Measurements from ENCODE around the gene THRB. TPM values are rescaled to one million over a fixed set of nuclear protein-coding genes. Genes with fewer than 3 reads are reported as not detected.

THRB gene
- total RNA-seq, 1 experiment from 2014 or later: not detected

GRCh38 chr3:24520101-24520495, 25.4 kb upstream of the THRB start:
- Histone ChIP-seq H3K79me2 (ENCODE audit: low read length) (no peaks in the 10 kb centered on the region), H2AFZ (ENCODE audit: low read length) (no peak overlapping the region), H3K27ac (ENCODE audit: low read length) (no peak overlapping the region), H3K4me3 (ENCODE audit: low read length) (no peak overlapping the region), H4K20me1 (ENCODE audit: insufficient read depth, low read depth, low read length) (no peaks in the 10 kb centered on the region), H3K27me3 (ENCODE audit: low read length) (no peaks in the 10 kb centered on the region), H3K9me3 (ENCODE audit: low read length) (no peaks in the 10 kb centered on the region), H3K4me2 (ENCODE audit: low read depth, low read length, poor library complexity, severe bottlenecking) (no peak overlapping the region), H3K36me3 (ENCODE audit: insufficient read depth, low read length) (no peaks in the 10 kb centered on the region), H3K9me2 (replicated peaks; ENCODE audit: insufficient read depth, low read length) (no peaks in the 10 kb centered on the region), H3K9ac (ENCODE audit: low read length) (no peak overlapping the region), H3K4me1 (ENCODE audit: low read length) (no peaks in the 10 kb centered on the region)
- no peak for DNase-seq

- Histone ChIP-seq H3K79me2 (ENCODE audit: low read length) (no peaks in the 10 kb centered on the region), H3K27ac (ENCODE audit: low read length) (no peak overlapping the region), H3K9me3 (ENCODE audit: low read length) (no peaks in the 10 kb centered on the region), H4K20me1 (ENCODE audit: insufficient read depth, low read depth, low read length) (no peaks in the 10 kb centered on the region), H2AFZ (ENCODE audit: low read length) (no peak overlapping the region), H3K9me2 (replicated peaks; ENCODE audit: insufficient read depth, low read length) (no peaks in the 10 kb centered on the region), H3K4me1 (ENCODE audit: low read length) (no peaks in the 10 kb centered on the region), H3K9ac (ENCODE audit: low read length) (no peak overlapping the region), H3K36me3 (ENCODE audit: insufficient read depth, low read length) (no peaks in the 10 kb centered on the region), H3K4me2 (ENCODE audit: low read depth, low read length, poor library complexity, severe bottlenecking) (no peak overlapping the region), H3K4me3 (ENCODE audit: low read length) (no peak overlapping the region), H3K27me3 (ENCODE audit: low read length) (no peaks in the 10 kb centered on the region)
- DNase-seq: no peak
Measured at GRCh38 chr3:24519368-24520100, 24.9 kb upstream of the THRB start.

- Histone ChIP-seq H3K4me3 (ENCODE audit: low read length) (no peak overlapping the region), H3K4me2 (ENCODE audit: low read depth, low read length, poor library complexity, severe bottlenecking) (no peak overlapping the region), H4K20me1 (ENCODE audit: insufficient read depth, low read depth, low read length) (no peaks in the 10 kb centered on the region), H3K27me3 (ENCODE audit: low read length) (no peaks in the 10 kb centered on the region), H2AFZ (ENCODE audit: low read length) (no peak overlapping the region), H3K36me3 (ENCODE audit: insufficient read depth, low read length) (no peaks in the 10 kb centered on the region), H3K27ac (ENCODE audit: low read length) (no peak overlapping the region), H3K9me2 (replicated peaks; ENCODE audit: insufficient read depth, low read length) (no peaks in the 10 kb centered on the region), H3K9me3 (ENCODE audit: low read length) (no peaks in the 10 kb centered on the region), H3K9ac (ENCODE audit: low read length) (no peak overlapping the region), H3K79me2 (ENCODE audit: low read length) (no peaks in the 10 kb centered on the region), H3K4me1 (ENCODE audit: low read length) (no peaks in the 10 kb centered on the region)
- no peak for DNase-seq
Measured at GRCh38 chr3:24518990-24519367, 24.3 kb upstream of the THRB start.

- Histone ChIP-seq H3K79me2 (ENCODE audit: low read length) (no peaks in the 10 kb centered on the region), H3K9me2 (replicated peaks; ENCODE audit: insufficient read depth, low read length) (no peaks in the 10 kb centered on the region), H3K4me1 (ENCODE audit: low read length) (no peaks in the 10 kb centered on the region), H4K20me1 (ENCODE audit: insufficient read depth, low read depth, low read length) (no peaks in the 10 kb centered on the region), H2AFZ (ENCODE audit: low read length) (no peak overlapping the region), H3K9me3 (ENCODE audit: low read length) (no peaks in the 10 kb centered on the region), H3K27me3 (ENCODE audit: low read length) (no peaks in the 10 kb centered on the region), H3K4me3 (ENCODE audit: low read length) (no peak overlapping the region), H3K36me3 (ENCODE audit: insufficient read depth, low read length) (no peaks in the 10 kb centered on the region), H3K27ac (ENCODE audit: low read length) (no peak overlapping the region), H3K9ac (ENCODE audit: low read length) (no peak overlapping the region), H3K4me2 (ENCODE audit: low read depth, low read length, poor library complexity, severe bottlenecking) (no peak overlapping the region)
- no peak for DNase-seq
Measured at GRCh38 chr3:24514119-24514518, 19.5 kb upstream of the THRB start.

- Histone ChIP-seq H4K20me1 (ENCODE audit: insufficient read depth, low read depth, low read length) (no peaks in the 10 kb centered on the region), H3K9me3 (ENCODE audit: low read length) (no peaks in the 10 kb centered on the region), H3K79me2 (ENCODE audit: low read length) (no peaks in the 10 kb centered on the region), H3K27ac (ENCODE audit: low read length) (no peak overlapping the region), H3K27me3 (ENCODE audit: low read length) (no peaks in the 10 kb centered on the region), H2AFZ (ENCODE audit: low read length) (no peak overlapping the region), H3K4me3 (ENCODE audit: low read length) (no peak overlapping the region), H3K4me1 (ENCODE audit: low read length) (no peaks in the 10 kb centered on the region), H3K9ac (ENCODE audit: low read length) (no peak overlapping the region), H3K9me2 (replicated peaks; ENCODE audit: insufficient read depth, low read length) (no peaks in the 10 kb centered on the region), H3K36me3 (ENCODE audit: insufficient read depth, low read length) (no peaks in the 10 kb centered on the region), H3K4me2 (ENCODE audit: low read depth, low read length, poor library complexity, severe bottlenecking) (no peak overlapping the region)
- no peak for DNase-seq
Measured at GRCh38 chr3:24513463-24513862, 18.8 kb upstream of the THRB start.

GRCh38 chr3:24512564-24513197, 18.0 kb upstream of the THRB start:
- no peak overlapping the region for H3K9ac ChIP-seq (ENCODE audit: low read length)
- no peaks in the 10 kb centered on the region for H4K20me1 ChIP-seq (ENCODE audit: insufficient read depth, low read depth, low read length)
- H3K4me1 ChIP-seq (ENCODE audit: low read length): peaks cover 5% of the 10 kb centered on the region; the same call in 1 of the 2 replicates
- H3K79me2 ChIP-seq (ENCODE audit: low read length): no peaks in the 10 kb centered on the region
- H3K4me2 ChIP-seq (ENCODE audit: low read depth, low read length, poor library complexity, severe bottlenecking): no peak overlapping the region
- DNase-seq: no peak
- no peak overlapping the region for H3K27ac ChIP-seq (ENCODE audit: low read length)
- no peak overlapping the region for H3K4me3 ChIP-seq (ENCODE audit: low read length)
- H3K27me3 ChIP-seq (ENCODE audit: low read length): no peaks in the 10 kb centered on the region
- no peaks in the 10 kb centered on the region for H3K36me3 ChIP-seq (ENCODE audit: insufficient read depth, low read length)
- no peaks in the 10 kb centered on the region for H3K9me3 ChIP-seq (ENCODE audit: low read length)
- no peak overlapping the region for H2AFZ ChIP-seq (ENCODE audit: low read length)
- H3K9me2 ChIP-seq (replicated peaks; ENCODE audit: insufficient read depth, low read length): no peaks in the 10 kb centered on the region

GRCh38 chr3:24510030-24510648, 15.5 kb upstream of the THRB start:
- H3K27me3 ChIP-seq (ENCODE audit: low read length): no peaks in the 10 kb centered on the region

GRCh38 chr3:24508423-24508839, 13.8 kb upstream of the THRB start:
- Histone ChIP-seq H3K36me3 (ENCODE audit: insufficient read depth, low read length) (no peaks in the 10 kb centered on the region), H3K4me3 (ENCODE audit: low read length) (no peak overlapping the region), H3K4me1 (ENCODE audit: low read length) (peaks cover 7% of the 10 kb centered on the region; the same call in 1 of the 2 replicates), H3K9me2 (replicated peaks; ENCODE audit: insufficient read depth, low read length) (no peaks in the 10 kb centered on the region), H3K27ac (ENCODE audit: low read length) (no peak overlapping the region), H4K20me1 (ENCODE audit: insufficient read depth, low read depth, low read length) (no peaks in the 10 kb centered on the region), H3K9ac (ENCODE audit: low read length) (no peak overlapping the region), H2AFZ (ENCODE audit: low read length) (no peak overlapping the region), H3K9me3 (ENCODE audit: low read length) (no peaks in the 10 kb centered on the region), H3K27me3 (ENCODE audit: low read length) (no peaks in the 10 kb centered on the region), H3K79me2 (ENCODE audit: low read length) (no peaks in the 10 kb centered on the region), H3K4me2 (ENCODE audit: low read depth, low read length, poor library complexity, severe bottlenecking) (no peak overlapping the region)
- DNase-seq: no peak

More at GRCh38 chr3:24510030-24510648, 15.5 kb upstream of the THRB start:
- Histone ChIP-seq H3K4me3 (ENCODE audit: low read length) (no peak overlapping the region), H3K4me2 (ENCODE audit: low read depth, low read length, poor library complexity, severe bottlenecking) (no peak overlapping the region), H3K9ac (ENCODE audit: low read length) (no peak overlapping the region), H2AFZ (ENCODE audit: low read length) (no peak overlapping the region), H4K20me1 (ENCODE audit: insufficient read depth, low read depth, low read length) (no peaks in the 10 kb centered on the region), H3K9me2 (replicated peaks; ENCODE audit: insufficient read depth, low read length) (no peaks in the 10 kb centered on the region), H3K4me1 (ENCODE audit: low read length) (peaks cover 7% of the 10 kb centered on the region; the same call in 1 of the 2 replicates), H3K9me3 (ENCODE audit: low read length) (no peaks in the 10 kb centered on the region), H3K27ac (ENCODE audit: low read length) (no peak overlapping the region), H3K79me2 (ENCODE audit: low read length) (no peaks in the 10 kb centered on the region), H3K36me3 (ENCODE audit: insufficient read depth, low read length) (no peaks in the 10 kb centered on the region)
- no peak for DNase-seq

All from Karpas-422 (cell line).